SK-N-SH (cell line): ENCODE data around the gene FBN2. TPM values are rescaled to one million over a fixed set of nuclear protein-coding genes. Genes with fewer than 3 reads are reported as not detected.

ENCODE experiments used
- CTCF ChIA-PET: fragments of 300-600, 350-600 bp; formaldehyde crosslinking; extraction: SDS; loops from one replicate; lab custom pipeline; 2021; lab: Yijun Ruan, JAX
- POLR2A ChIA-PET: fragments of 350-600 bp; sonication (Branson Sonifier 250); formaldehyde crosslinking; extraction: SDS; loops from one replicate; lab custom pipeline; 2020; ENCODE audit warnings: antibody characterized with exemption, inconsistent platforms; lab: Yijun Ruan, JAX
- DNase-seq: peaks from one replicate; pipeline ENCODE4 v3.0.0; 2012
- H2AFZ ChIP-seq: fragments of 200-600 bp; sonication (generic); 2 replicates; pipeline ENCODE4 v1.8.1; 2016; ENCODE audit warnings: antibody characterized with exemption, mild to moderate bottlenecking, low read depth
- H3F3A ChIP-seq: fragments of 200-600 bp; sonication (generic); replicated peaks from 2 replicates; pipeline ENCODE3; 2016; ENCODE audit warnings: antibody characterized with exemption, mild to moderate bottlenecking; ENCODE audit not compliant: insufficient read depth
- H3K27ac ChIP-seq, 2 experiments: fragments of 200-500 bp in 1 of 2; fragments of 200-600 bp in 1 of 2; sonication (Bioruptor generic) in 1 of 2; sonication (generic), shearing (Covaris generic) in 1 of 2; 2 replicates each; pipeline versions ENCODE4 v1.5.1 to v1.6.1; 2014 to 2016; ENCODE audit warnings: low read depth in 2 of 2, inconsistent platforms in 1 of 2, low read length in 1 of 2, mild to moderate bottlenecking in 1 of 2, mixed read lengths in 1 of 2
- H3K27me3 ChIP-seq: fragments of 200-600 bp; sonication (generic), shearing (Covaris generic); 2 replicates; pipeline ENCODE4 v1.6.1; 2016; ENCODE audit warnings: mixed run types; ENCODE audit not compliant: insufficient read depth
- H3K36me3 ChIP-seq, 2 experiments: fragments of 200-500 bp in 1 of 2; fragments of 200-600 bp in 1 of 2; sonication (Bioruptor generic) in 1 of 2; sonication (generic) in 1 of 2; replicated peaks in 1 of 2; 2 replicates each; pipeline versions ENCODE3 to v1.5.1; 2014 to 2016; ENCODE audit warnings: low read length in 1 of 2, mild to moderate bottlenecking in 1 of 2; ENCODE audit not compliant: insufficient read depth in 2 of 2, control insufficient read depth in 1 of 2
- H3K4me1 ChIP-seq, 2 experiments: fragments of 200-500 bp in 1 of 2; fragments of 200-600 bp in 1 of 2; sonication (Bioruptor generic) in 1 of 2; sonication (generic), shearing (Covaris generic) in 1 of 2; 2 replicates each; pipeline versions ENCODE4 v1.5.1 to v1.6.1; 2014 to 2016; ENCODE audit warnings: low read depth in 1 of 2, low read length in 1 of 2, mixed run types in 1 of 2; ENCODE audit not compliant: insufficient read depth in 2 of 2, control insufficient read depth in 1 of 2
- H3K4me2 ChIP-seq: fragments of 200-600 bp; sonication (generic), shearing (Covaris generic); 2 replicates; pipeline ENCODE4 v1.6.1; 2017; ENCODE audit warnings: mixed run types
- H3K4me3 ChIP-seq, 2 experiments: fragments of 200-500 bp in 1 of 2; fragments of 200-600 bp in 1 of 2; sonication (Bioruptor generic) in 1 of 2; sonication (generic), shearing (Covaris generic) in 1 of 2; 2 replicates each; pipeline versions ENCODE4 v1.5.1 to v1.8.1; 2014 to 2016; ENCODE audit warnings: low read depth in 2 of 2, inconsistent platforms in 1 of 2, low read length in 1 of 2, mild to moderate bottlenecking in 1 of 2, mixed read lengths in 1 of 2, moderate library complexity in 1 of 2
- H3K79me2 ChIP-seq: fragments of 200-600 bp; sonication (generic); 2 replicates; pipeline ENCODE4 v1.8.1; 2017; ENCODE audit warnings: mild to moderate bottlenecking; ENCODE audit not compliant: insufficient read depth
- H3K9ac ChIP-seq: fragments of 200-600 bp; sonication (generic); 2 replicates; pipeline ENCODE4 v1.6.1; 2017; ENCODE audit warnings: mixed run types
- H3K9me2 ChIP-seq: fragments of 200-600 bp; sonication (generic); 2 replicates; pipeline ENCODE4 v1.6.1; 2017; ENCODE audit warnings: mixed run types
- H3K9me3 ChIP-seq: fragments of 200-600 bp; sonication (generic); 2 replicates; pipeline ENCODE4 v1.6.1; 2017; ENCODE audit warnings: mixed run types, mild to moderate bottlenecking, moderate library complexity
- H4K20me1 ChIP-seq: fragments of 200-600 bp; sonication (generic); 2 replicates; pipeline ENCODE4 v1.6.1; 2017; ENCODE audit warnings: mild to moderate bottlenecking, mixed run types; ENCODE audit not compliant: insufficient read depth
- CHD2 ChIP-seq: fragments of 150-350 bp; IDR thresholded peaks from 2 replicates; pipeline ENCODE4 v1.6.1; 2018; ENCODE audit warnings: low read length; ENCODE audit not compliant: partially characterized antibody
- EZH2phosphoT487 ChIP-seq: fragments of 200-600 bp; sonication (generic); IDR thresholded peaks from 2 replicates; pipeline ENCODE4 v1.6.1; 2017; ENCODE audit warnings: low read depth, mixed run types, mild to moderate bottlenecking, antibody characterized with exemption, moderate library complexity, borderline replicate concordance
- FOSL2 ChIP-seq: IDR thresholded peaks from 2 replicates; pipeline ENCODE4 v1.4.0; 2012; ENCODE audit warnings: low read depth, mild to moderate bottlenecking, moderate library complexity, borderline replicate concordance
- FOXM1 ChIP-seq: IDR thresholded peaks from 2 replicates; pipeline ENCODE4 v1.4.0; 2012; ENCODE audit warnings: low read depth, mild to moderate bottlenecking
- JUND ChIP-seq: IDR thresholded peaks from 2 replicates; pipeline ENCODE4 v1.4.0; 2012
- MEF2A ChIP-seq: IDR thresholded peaks from 2 replicates; pipeline ENCODE4 v1.4.0; 2012; ENCODE audit warnings: low read depth, borderline replicate concordance
- MXI1 ChIP-seq: IDR thresholded peaks from 2 replicates; pipeline ENCODE4 v1.6.1; 2012; ENCODE audit warnings: mild to moderate bottlenecking, low read depth, low read length, improper control_type of control experiment
- NFIC ChIP-seq: IDR thresholded peaks from 2 replicates; pipeline ENCODE4 v1.4.0; 2012; ENCODE audit warnings: borderline replicate concordance
- RCOR1 ChIP-seq: fragments of 150-350 bp; IDR thresholded peaks from 2 replicates; pipeline ENCODE4 v1.6.1; 2017; ENCODE audit warnings: antibody characterized with exemption, low read length
- SMC3 ChIP-seq: IDR thresholded peaks from 2 replicates; pipeline ENCODE4 v1.6.1; 2012; ENCODE audit warnings: low read depth, low read length, improper control_type of control experiment
- TCF12 ChIP-seq: IDR thresholded peaks from 2 replicates; pipeline ENCODE4 v1.4.0; 2012
- WGBS: methylation state at CpG from one replicate; pipeline ENCODE4 v1.1.6; 2017; ENCODE audit warnings: low lambda C conversion rate; 5-methylcytosine and 5-hydroxymethylcytosine counted together
- polyA plus RNA-seq, 3 experiments: library from polyadenylated mRNA; depleted of rRNA; stranded (reverse); fragments of >200 nt; gene quantifications; 2 replicates each; pipeline ENCODE4 v1.2.3, GENCODE V29; 2012
- TF ChIP-seq, protein P1 (sequence below): IDR thresholded peaks from 2 replicates; pipeline ENCODE4 v1.6.1; 2012; ENCODE audit warnings: mild to moderate bottlenecking, low read depth, low read length, moderate library complexity
- TF ChIP-seq, protein P2 (sequence below): fragments of 150-350 bp; IDR thresholded peaks from 2 replicates; pipeline ENCODE4 v1.6.1; 2017; ENCODE audit warnings: antibody characterized with exemption, low read length, low read depth, borderline replicate concordance
- TF ChIP-seq, protein P3 (sequence below): IDR thresholded peaks from 2 replicates; pipeline ENCODE4 v1.4.0; 2012; ENCODE audit warnings: low read depth, borderline replicate concordance

The FBN2 gene
- polyA plus RNA-seq, 1 of the 3 experiments (the other 2 are of a cell fraction), result 2.2 TPM

DNA sequence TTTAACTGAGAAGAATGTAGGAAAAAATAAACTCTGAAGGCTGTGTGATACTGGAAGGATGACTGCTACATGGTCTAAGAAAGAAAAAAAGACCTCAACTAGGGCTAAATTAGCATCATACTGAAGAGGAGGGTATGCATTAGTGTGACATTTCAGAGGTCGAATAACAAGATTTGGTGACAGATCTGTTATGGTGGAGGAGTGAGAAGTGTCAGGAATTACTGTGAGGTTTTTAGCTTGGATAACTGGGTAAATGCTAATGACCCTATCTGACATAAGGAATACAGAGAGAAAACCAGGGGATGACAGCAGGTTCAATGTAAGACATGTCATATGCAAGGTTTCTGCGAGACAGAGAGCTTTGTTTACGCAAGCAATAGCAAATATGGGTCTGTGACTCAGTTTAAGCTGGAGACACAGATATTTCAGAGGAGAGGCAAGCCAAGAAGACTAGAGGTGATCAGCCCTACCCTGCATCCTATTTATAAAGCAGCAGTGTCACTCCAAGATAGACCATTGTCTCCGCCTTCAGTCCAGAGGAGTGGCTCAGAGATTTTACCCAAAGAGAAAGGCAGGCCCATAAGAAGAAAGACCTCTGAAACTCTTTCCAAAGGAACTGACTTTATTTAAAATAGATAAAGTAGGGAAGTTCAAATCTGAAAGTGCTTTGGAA is 44.3 kb downstream of the FBN2 start:
- no peak for DNase-seq
- WGBS, result 24% methylated on average over 4 of the region's 4 CpGs
- no peaks in the 10 kb centered on the region for H3K9me3 ChIP-seq
- ChIA-PET POLR2A (no interaction called here), CTCF (no interaction called here)
- H3K36me3 ChIP-seq, result no peaks in the 10 kb centered on the region
- no peaks in the 10 kb centered on the region for H3K4me1 ChIP-seq
- no peaks in the 10 kb centered on the region for H3K9me2 ChIP-seq
- TF ChIP-seq, protein P1, sequence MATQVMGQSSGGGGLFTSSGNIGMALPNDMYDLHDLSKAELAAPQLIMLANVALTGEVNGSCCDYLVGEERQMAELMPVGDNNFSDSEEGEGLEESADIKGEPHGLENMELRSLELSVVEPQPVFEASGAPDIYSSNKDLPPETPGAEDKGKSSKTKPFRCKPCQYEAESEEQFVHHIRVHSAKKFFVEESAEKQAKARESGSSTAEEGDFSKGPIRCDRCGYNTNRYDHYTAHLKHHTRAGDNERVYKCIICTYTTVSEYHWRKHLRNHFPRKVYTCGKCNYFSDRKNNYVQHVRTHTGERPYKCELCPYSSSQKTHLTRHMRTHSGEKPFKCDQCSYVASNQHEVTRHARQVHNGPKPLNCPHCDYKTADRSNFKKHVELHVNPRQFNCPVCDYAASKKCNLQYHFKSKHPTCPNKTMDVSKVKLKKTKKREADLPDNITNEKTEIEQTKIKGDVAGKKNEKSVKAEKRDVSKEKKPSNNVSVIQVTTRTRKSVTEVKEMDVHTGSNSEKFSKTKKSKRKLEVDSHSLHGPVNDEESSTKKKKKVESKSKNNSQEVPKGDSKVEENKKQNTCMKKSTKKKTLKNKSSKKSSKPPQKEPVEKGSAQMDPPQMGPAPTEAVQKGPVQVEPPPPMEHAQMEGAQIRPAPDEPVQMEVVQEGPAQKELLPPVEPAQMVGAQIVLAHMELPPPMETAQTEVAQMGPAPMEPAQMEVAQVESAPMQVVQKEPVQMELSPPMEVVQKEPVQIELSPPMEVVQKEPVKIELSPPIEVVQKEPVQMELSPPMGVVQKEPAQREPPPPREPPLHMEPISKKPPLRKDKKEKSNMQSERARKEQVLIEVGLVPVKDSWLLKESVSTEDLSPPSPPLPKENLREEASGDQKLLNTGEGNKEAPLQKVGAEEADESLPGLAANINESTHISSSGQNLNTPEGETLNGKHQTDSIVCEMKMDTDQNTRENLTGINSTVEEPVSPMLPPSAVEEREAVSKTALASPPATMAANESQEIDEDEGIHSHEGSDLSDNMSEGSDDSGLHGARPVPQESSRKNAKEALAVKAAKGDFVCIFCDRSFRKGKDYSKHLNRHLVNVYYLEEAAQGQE, result no peak
- TF ChIP-seq, protein P2, sequence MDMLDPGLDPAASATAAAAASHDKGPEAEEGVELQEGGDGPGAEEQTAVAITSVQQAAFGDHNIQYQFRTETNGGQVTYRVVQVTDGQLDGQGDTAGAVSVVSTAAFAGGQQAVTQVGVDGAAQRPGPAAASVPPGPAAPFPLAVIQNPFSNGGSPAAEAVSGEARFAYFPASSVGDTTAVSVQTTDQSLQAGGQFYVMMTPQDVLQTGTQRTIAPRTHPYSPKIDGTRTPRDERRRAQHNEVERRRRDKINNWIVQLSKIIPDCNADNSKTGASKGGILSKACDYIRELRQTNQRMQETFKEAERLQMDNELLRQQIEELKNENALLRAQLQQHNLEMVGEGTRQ, result no peak
- no peak for TF ChIP-seq MXI1
- no peak for TF ChIP-seq MEF2A
- no peak for TF ChIP-seq RCOR1
- TF ChIP-seq SMC3, result no peak
- TF ChIP-seq, protein P3, sequence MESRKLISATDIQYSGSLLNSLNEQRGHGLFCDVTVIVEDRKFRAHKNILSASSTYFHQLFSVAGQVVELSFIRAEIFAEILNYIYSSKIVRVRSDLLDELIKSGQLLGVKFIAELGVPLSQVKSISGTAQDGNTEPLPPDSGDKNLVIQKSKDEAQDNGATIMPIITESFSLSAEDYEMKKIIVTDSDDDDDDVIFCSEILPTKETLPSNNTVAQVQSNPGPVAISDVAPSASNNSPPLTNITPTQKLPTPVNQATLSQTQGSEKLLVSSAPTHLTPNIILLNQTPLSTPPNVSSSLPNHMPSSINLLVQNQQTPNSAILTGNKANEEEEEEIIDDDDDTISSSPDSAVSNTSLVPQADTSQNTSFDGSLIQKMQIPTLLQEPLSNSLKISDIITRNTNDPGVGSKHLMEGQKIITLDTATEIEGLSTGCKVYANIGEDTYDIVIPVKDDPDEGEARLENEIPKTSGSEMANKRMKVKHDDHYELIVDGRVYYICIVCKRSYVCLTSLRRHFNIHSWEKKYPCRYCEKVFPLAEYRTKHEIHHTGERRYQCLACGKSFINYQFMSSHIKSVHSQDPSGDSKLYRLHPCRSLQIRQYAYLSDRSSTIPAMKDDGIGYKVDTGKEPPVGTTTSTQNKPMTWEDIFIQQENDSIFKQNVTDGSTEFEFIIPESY, result no peak
- TF ChIP-seq TCF12, result no peak
- TF ChIP-seq EZH2phosphoT487, result no peak
- no peak for TF ChIP-seq CHD2
- no peak for TF ChIP-seq NFIC
- TF ChIP-seq FOSL2, result no peak
- TF ChIP-seq JUND, result no peak
- TF ChIP-seq FOXM1, result no peak
- H3K4me3 ChIP-seq, result no peak overlapping the region
- H3K27me3 ChIP-seq, result no peaks in the 10 kb centered on the region
- no peak overlapping the region for H3K9ac ChIP-seq
- H4K20me1 ChIP-seq, result no peaks in the 10 kb centered on the region
- H3K4me2 ChIP-seq, result no peak overlapping the region
- H2AFZ ChIP-seq, result no peak overlapping the region
- no peak overlapping the region for H3K27ac ChIP-seq
- no peaks in the 10 kb centered on the region for H3K79me2 ChIP-seq
- no peaks in the 10 kb centered on the region for H3F3A ChIP-seq
